ENCODE measurements around the gene OLFM2. TPM values are rescaled to one million over a fixed set of nuclear protein-coding genes. Genes with fewer than 3 reads are reported as not detected.

OLFM2 gene
- total RNA-seq, 1 donor from 2014 or later: 0.75 TPM

GRCh38 chr19:9916719-9917118, 19.6 kb downstream of the OLFM2 start:
- no peak overlapping the region for H3K4me3 ChIP-seq (ENCODE audit: low read depth, low read length)
- TF ChIP-seq CTCF (conservative IDR thresholded peaks at IDR 0.05; ENCODE audit: low read depth, low read length): no peak
- no peak for DNase-seq (ENCODE audit: low read depth)

GRCh38 chr19:9914315-9915207, 21.8 kb downstream of the OLFM2 start:
- no peak for DNase-seq (ENCODE audit: low read depth)
- peak overlapping the region; percentile 51 for H3K4me3 ChIP-seq (ENCODE audit: low read depth, low read length)
- TF ChIP-seq CTCF (conservative IDR thresholded peaks at IDR 0.05; ENCODE audit: low read depth, low read length): peak; percentile 59

- no peak for DNase-seq (ENCODE audit: low read depth)
- peak overlapping the region; percentile 51 for H3K4me3 ChIP-seq (ENCODE audit: low read depth, low read length)
- no peak for TF ChIP-seq CTCF (conservative IDR thresholded peaks at IDR 0.05; ENCODE audit: low read depth, low read length)
Observed at GRCh38 chr19:9914001-9914314, 22.4 kb downstream of the OLFM2 start.

- no peak for TF ChIP-seq CTCF (conservative IDR thresholded peaks at IDR 0.05; ENCODE audit: low read depth, low read length)
- DNase-seq (ENCODE audit: low read depth): no peak
- H3K4me3 ChIP-seq (ENCODE audit: low read depth, low read length): no peak overlapping the region
Observed at GRCh38 chr19:9913237-9914000, 22.9 kb downstream of the OLFM2 start.

- DNase-seq (ENCODE audit: low read depth): no peak
- no peak overlapping the region for H3K4me3 ChIP-seq (ENCODE audit: low read depth, low read length)
- no peak for TF ChIP-seq CTCF (conservative IDR thresholded peaks at IDR 0.05; ENCODE audit: low read depth, low read length)
Observed at GRCh38 chr19:9912551-9913236, 23.6 kb downstream of the OLFM2 start.

GRCh38 chr19:9911524-9912185, 24.7 kb downstream of the OLFM2 start:
- no peak for TF ChIP-seq CTCF (conservative IDR thresholded peaks at IDR 0.05; ENCODE audit: low read depth, low read length)
- no peak for DNase-seq (ENCODE audit: low read depth)
- no peak overlapping the region for H3K4me3 ChIP-seq (ENCODE audit: low read depth, low read length)
